HG02759 (cell line): ENCODE measurements around the gene INAFM2.

ENCODE experiments used
- ATAC-seq: cut with Tn5 transposase; IDR thresholded peaks from one replicate; pipeline ENCODE4 v1.9.1; 2021; ENCODE audit warnings: mild to moderate bottlenecking, moderate library complexity; ENCODE audit not compliant: unreplicated experiment

Gene INAFM2

DNA sequence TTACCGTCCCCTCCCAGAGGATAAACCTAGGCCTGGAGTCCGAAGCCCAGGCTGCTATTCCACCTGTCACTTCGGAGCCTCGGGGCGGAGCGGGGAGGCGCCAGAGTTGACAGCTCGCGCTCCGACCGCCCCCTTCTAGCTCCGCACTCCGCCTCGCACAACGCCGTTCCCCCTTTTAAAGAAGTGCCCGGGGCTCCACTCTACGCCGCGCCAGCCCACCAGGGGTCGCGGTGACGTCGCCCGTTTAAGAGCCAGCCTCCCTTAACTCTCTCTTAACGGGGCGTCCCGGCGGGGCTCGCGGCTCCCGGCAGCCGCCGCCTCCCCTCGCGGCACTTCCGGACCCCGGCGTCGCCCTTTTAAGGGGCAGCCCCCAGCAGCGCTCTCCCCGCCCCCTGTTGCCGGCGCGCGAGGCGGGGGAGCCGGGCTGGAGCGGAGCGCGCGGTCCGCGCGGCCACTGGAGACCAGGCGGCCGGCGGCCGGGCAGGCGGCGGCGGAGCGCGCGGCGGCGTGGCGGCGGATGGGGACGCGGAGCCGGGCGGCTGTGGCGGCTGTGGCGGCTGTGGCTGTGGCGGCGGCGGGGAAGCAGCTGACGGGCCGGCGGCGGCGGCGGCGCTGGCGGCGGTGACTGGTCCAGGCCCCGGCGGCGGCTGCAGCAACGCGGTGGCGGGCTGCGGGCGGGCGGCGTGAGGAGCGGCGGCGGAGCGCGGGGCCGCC, at the start of gene INAFM2:
Gene INAFM2 (plus strand): TSS at position 454 of the 714 bp plus-strand sequence. CDS start 364 bp downstream, outside the sequence.
- ATAC-seq: peak; percentile 89

- no peak for ATAC-seq
These were observed 48.9 kb upstream of the INAFM2 start for GRCh38 chr15:40274350-40275274.

GRCh38 chr15:40275523-40275922, 48.0 kb upstream of the INAFM2 start:
- ATAC-seq: no peak

DNA sequence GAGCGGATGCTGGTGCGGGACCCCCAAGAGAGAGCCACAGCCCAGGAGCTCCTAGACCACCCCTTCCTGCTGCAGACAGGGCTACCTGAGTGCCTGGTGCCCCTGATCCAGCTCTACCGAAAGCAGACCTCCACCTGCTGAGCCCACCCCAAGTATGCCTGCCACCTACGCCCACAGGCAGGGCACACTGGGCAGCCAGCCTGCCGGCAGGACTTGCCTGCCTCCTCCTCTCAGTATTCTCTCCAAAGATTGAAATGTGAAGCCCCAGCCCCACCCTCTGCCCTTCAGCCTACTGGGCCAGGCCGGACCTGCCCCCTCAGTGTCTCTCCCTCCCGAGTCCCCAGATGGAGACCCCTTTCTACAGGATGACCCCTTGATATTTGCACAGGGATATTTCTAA, 47.5 kb upstream of the INAFM2 start:
- no peak for ATAC-seq

DNA sequence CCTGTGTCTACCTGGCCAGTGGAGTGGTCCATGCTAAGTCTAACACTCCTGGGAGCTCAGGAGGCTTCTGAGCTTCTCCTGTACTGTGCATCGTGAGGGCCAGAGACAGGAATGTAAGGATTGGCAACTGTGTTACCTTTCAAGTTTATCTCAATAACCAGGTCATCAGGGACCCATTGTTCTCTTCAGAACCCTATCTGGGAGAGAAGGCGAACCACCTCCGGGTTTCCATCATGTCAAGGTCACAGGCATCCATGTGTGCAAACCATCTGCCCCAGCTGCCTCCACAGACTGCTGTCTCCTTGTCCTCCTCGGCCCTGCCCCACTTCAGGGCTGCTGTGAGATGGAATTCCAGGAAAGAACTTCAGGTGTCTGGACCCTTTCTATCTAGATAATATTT, 46.6 kb upstream of the INAFM2 start:
- no peak for ATAC-seq

DNA sequence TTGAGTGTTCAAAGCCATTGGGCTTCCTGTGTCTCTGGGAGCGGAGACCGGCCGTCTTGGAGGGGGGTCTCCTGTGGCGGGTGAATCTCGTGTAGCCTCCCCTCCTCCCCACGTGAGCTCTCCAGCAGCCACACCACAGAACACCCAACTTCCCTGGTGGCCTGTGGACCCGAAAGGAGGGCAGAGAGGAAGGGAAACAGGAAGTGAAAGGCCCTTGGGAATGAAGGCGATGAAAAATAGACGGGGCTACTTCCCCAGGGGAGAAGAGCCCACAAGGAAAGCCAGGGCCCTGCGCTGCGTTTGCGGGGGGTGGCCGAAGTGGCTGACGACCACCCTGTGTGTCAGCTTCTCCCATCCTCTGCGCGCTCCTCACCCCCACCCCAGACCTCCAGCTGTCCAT, 46.0 kb upstream of the INAFM2 start:
- ATAC-seq: no peak

DNA sequence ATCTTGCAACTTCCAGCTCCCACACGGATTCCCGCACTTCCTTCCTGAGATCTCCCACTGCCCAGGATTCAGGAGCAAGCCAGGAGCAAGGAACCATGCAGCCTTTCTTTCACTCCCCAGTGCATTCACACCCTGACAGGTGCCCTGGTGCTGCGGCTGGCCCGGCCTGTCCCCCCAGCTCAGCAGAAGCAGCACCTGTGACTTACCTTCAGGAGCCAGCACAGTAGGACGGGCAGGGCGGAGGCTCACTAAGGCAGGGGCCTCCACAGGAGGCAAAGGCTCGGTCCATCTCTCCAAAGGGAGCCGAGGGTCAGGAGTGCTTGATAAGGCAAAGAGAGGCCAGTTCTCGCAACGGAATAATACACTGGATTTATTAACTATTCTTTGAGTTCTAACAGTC, 45.5 kb upstream of the INAFM2 start:
- ATAC-seq: no peak

DNA sequence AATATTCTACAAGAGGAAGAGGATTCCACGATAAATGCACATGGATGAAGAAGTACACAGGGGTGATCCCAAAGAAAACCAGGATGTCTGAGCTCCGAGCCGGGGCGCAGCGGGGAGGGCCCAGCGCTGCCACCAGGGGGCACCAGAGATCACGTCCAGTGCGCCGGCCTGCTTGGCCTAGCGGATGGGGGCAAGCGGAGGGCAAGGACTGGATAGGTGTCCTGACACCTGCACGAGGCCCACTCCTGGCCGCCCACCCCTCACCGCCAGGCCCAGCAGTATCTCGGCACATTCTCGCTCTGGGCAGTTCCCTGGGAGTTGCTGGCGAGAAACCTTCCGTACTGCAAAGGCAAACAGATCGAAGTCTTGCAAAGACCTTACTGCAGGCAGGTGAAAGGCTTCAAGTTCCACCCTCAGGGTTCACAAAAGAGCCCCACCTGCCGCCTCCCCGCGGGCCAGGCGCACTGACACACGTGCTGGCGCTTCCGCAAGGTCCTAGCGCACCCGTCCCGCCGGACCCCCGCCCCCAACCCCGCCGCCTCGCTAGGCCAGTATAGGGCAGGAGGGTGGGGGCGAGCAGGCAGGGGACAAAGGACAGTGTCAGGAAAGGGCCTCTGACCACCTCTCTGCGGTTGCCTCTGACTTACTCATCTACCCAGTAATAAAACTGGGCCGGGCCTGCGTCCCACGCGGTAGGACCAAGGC, 43.9 kb upstream of the INAFM2 start:
- no peak for ATAC-seq

GRCh38 chr15:40280260-40281056, 43.0 kb upstream of the INAFM2 start:
- no peak for ATAC-seq

GRCh38 chr15:40281057-40281800, 42.3 kb upstream of the INAFM2 start:
- no peak for ATAC-seq

GRCh38 chr15:40281801-40282146, 41.7 kb upstream of the INAFM2 start:
- no peak for ATAC-seq

GRCh38 chr15:40282147-40282868, 41.2 kb upstream of the INAFM2 start:
- peak; percentile 49 for ATAC-seq

- ATAC-seq: peak; percentile 47
These were observed 40.5 kb upstream of the INAFM2 start, which contains the start of gene ANKRD63 for GRCh38 chr15:40282869-40283614. ANKRD63 (minus strand) TSS chr15:40283064; CDS start chr15:40282586, 478 bp downstream.

DNA sequence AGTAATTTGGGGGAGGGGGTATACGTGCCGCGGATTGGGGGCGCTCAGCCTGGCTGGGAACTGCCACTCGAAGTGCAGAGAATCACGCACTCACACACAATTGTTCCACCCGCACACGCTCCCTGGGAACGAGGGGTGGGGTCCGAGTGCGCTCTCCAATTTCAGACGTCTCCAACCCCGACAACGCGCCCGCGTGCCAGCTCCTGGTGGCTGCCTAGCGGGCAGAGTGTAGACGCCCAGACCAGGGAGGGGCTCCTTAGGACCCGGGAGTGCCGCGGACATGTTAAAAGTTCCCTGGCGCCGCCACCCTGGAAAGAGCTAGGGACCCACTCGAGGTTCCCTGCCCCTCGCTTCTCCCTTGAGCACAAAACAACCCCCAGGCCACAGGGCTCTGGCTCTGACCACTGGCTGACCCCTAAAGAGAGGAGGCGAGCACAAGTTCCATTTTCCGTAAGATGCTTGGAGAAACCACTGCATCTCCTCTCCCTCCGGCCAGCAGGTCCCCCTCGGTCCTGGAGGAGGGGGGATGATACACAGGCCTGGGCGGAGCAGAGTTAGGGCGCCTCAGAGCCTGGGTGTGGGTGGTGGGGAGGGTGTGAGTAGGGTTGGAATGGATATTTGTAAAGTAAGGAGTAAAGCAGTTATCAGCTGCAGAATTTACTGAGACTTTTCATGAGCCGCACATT, 39.7 kb upstream of the INAFM2 start:
- no peak for ATAC-seq

DNA sequence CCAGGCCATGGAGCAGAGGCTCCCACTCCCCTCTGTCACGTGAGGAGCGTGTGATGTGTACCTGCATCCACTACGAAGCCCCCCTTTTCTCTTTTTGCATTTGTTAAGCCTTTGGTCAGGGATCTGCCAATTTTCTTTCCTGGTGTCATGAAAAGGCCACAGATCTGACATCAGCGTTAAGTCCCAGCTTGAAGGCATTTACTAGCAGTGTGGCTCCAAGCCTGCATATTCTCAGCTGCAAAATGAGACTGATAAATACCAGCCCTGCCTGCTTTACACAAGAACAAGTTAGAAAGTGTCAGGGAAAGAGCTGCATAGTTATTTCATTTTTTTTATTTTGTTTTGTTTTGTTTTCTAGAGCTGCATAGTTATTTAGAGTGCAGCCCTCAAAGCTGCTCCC, 38.3 kb upstream of the INAFM2 start:
- ATAC-seq: no peak

GRCh38 chr15:40285554-40286011, 37.9 kb upstream of the INAFM2 start:
- no peak for ATAC-seq

GRCh38 chr15:40286061-40286532, 37.4 kb upstream of the INAFM2 start:
- ATAC-seq: no peak

- ATAC-seq: no peak
These were observed 36.7 kb upstream of the INAFM2 start for GRCh38 chr15:40286794-40287193.
